GM23248 (cell line): ENCODE measurements around the gene WNT7B.

Source experiments
- EZH2 ChIP-seq: fragments of 200-600 bp; sonication (generic); IDR thresholded peaks from 2 replicates; pipeline ENCODE4 v1.6.1; 2018; ENCODE audit warnings: antibody characterized with exemption, mild to moderate bottlenecking; ENCODE audit not compliant: insufficient read depth, poor library complexity, severe bottlenecking
- EZH2phosphoT487 ChIP-seq: fragments of 200-600 bp; sonication (generic); IDR thresholded peaks from 2 replicates; pipeline ENCODE4 v1.6.1; 2018; ENCODE audit warnings: antibody characterized with exemption, moderate library complexity, mild to moderate bottlenecking, low read depth; ENCODE audit not compliant: insufficient read depth

GRCh38 chr22:45997077-45997776 is 20.3 kb upstream of the WNT7B start:
- TF ChIP-seq EZH2phosphoT487 = no peak
- TF ChIP-seq EZH2 = no peak
